ENCODE results near the gene TXLNB. TPM values are rescaled to one million over a fixed set of nuclear protein-coding genes. Genes with fewer than 3 reads are reported as not detected.
"Not testable (repeated sequence)": the region's sequence is repeated elsewhere in the genome, so short reads cannot be mapped to it uniquely, and the experiment has no call there.

TXLNB gene
- total RNA-seq, 1 experiment from 2014 or later: 0.22 TPM

DNA sequence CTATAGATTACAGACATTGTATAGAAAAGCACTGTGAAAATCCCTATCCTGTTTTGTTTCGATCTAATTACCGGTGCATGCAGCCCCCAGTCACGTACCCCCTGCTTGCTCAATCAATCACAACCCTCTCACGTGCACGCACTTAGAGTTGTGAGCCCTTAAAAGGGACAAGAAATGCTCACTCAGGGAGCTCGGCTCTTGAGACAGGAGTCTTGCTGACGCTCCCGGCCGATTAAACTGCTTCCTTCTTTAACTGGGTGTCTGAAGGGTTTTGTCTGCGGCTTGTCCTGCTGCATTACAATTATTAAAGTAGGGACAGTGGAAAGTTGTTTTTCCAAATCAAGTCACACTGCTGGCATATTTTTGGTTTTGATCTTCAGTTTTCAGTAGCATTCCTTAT, 2.6 kb downstream of the TXLNB start:
- no TSS peak for BruUV-seq (replicated peaks)
- H3K4me2 ChIP-seq (ENCODE audit: low read length): no peak overlapping the region
- H3K4me3 ChIP-seq (ENCODE audit: low read length): no peak overlapping the region
- CTCF ChIA-PET: no interaction called here
- H3K27me3 ChIP-seq (ENCODE audit: low read length): no peaks in the 10 kb centered on the region
- POLR2A ChIA-PET (ENCODE audit: unreplicated experiment): no interaction called here
- H3K79me2 ChIP-seq (ENCODE audit: low read length): no peaks in the 10 kb centered on the region
- H3K9me2 ChIP-seq (replicated peaks; ENCODE audit: low read length): no peaks in the 10 kb centered on the region
- ATAC-seq (no peak), DNase-seq (no peak)
- no peak overlapping the region for H2AFZ ChIP-seq (ENCODE audit: low read length)
- TF ChIP-seq EZH2phosphoT487 (IDR thresholded peaks at IDR 0.05; ENCODE audit: borderline replicate concordance, low read length): no peak
- TF ChIP-seq CTCF (conservative IDR thresholded peaks at IDR 0.05; ENCODE audit: low read depth, low read length): no peak
- H3K36me3 ChIP-seq (ENCODE audit: low read depth, low read length): no peaks in the 10 kb centered on the region
- no peak overlapping the region for H3K9ac ChIP-seq (ENCODE audit: low read length)
- no peaks in the 10 kb centered on the region for H3K9me3 ChIP-seq (ENCODE audit: low read length)
- H3K4me1 ChIP-seq (ENCODE audit: insufficient read depth, low read length): no peaks in the 10 kb centered on the region
- no peaks in the 10 kb centered on the region for H4K20me1 ChIP-seq (ENCODE audit: low read length)
- H3F3A ChIP-seq (ENCODE audit: low read length, unreplicated experiment): no peaks in the 10 kb centered on the region
- H3K27ac ChIP-seq (ENCODE audit: low read length): no peak overlapping the region
- intact Hi-C loops (cut with micrococcal nuclease): no loop called here

GRCh38 chr6:139288496-139289040, 3.2 kb downstream of the TXLNB start:
- POLR2A ChIA-PET (ENCODE audit: unreplicated experiment): no interaction called here
- ATAC-seq (no peak), DNase-seq (no peak)
- H4K20me1 ChIP-seq (ENCODE audit: low read length): no peaks in the 10 kb centered on the region
- no peak overlapping the region for H3K4me2 ChIP-seq (ENCODE audit: low read length)
- CTCF ChIA-PET: no interaction called here
- no TSS peak for BruUV-seq (replicated peaks)
- H3K27me3 ChIP-seq (ENCODE audit: low read length): no peaks in the 10 kb centered on the region
- no peaks in the 10 kb centered on the region for H3K79me2 ChIP-seq (ENCODE audit: low read length)
- H2AFZ ChIP-seq (ENCODE audit: low read length): no peak overlapping the region
- no peak overlapping the region for H3K4me3 ChIP-seq (ENCODE audit: low read length)
- no peak overlapping the region for H3K9ac ChIP-seq (ENCODE audit: low read length)
- H3F3A ChIP-seq (ENCODE audit: low read length, unreplicated experiment): no peaks in the 10 kb centered on the region
- no peak for TF ChIP-seq CTCF (conservative IDR thresholded peaks at IDR 0.05; ENCODE audit: low read depth, low read length)
- no peak for TF ChIP-seq EZH2 (IDR thresholded peaks at IDR 0.05; ENCODE audit: low read length, unreplicated experiment)
- no peak for TF ChIP-seq EZH2phosphoT487 (IDR thresholded peaks at IDR 0.05; ENCODE audit: borderline replicate concordance, low read length)
- no peaks in the 10 kb centered on the region for H3K9me3 ChIP-seq (ENCODE audit: low read length)
- H3K4me1 ChIP-seq (ENCODE audit: insufficient read depth, low read length): no peaks in the 10 kb centered on the region
- no peaks in the 10 kb centered on the region for H3K36me3 ChIP-seq (ENCODE audit: low read depth, low read length)
- intact Hi-C loops (cut with micrococcal nuclease): no loop called here
- no peak overlapping the region for H3K27ac ChIP-seq (ENCODE audit: low read length)
- H3K9me2 ChIP-seq (replicated peaks; ENCODE audit: low read length): no peaks in the 10 kb centered on the region

- intact Hi-C loops (cut with micrococcal nuclease): no loop called here
- no peak for ATAC-seq
- TF ChIP-seq EZH2 (IDR thresholded peaks at IDR 0.05; ENCODE audit: low read length, unreplicated experiment): no peak
- TF ChIP-seq EZH2phosphoT487 (IDR thresholded peaks at IDR 0.05; ENCODE audit: borderline replicate concordance, low read length): no peak
- TF ChIP-seq CTCF (conservative IDR thresholded peaks at IDR 0.05; ENCODE audit: low read depth, low read length): no peak
Observed at GRCh38 chr6:139287868-139288267, 3.9 kb downstream of the TXLNB start.

DNA sequence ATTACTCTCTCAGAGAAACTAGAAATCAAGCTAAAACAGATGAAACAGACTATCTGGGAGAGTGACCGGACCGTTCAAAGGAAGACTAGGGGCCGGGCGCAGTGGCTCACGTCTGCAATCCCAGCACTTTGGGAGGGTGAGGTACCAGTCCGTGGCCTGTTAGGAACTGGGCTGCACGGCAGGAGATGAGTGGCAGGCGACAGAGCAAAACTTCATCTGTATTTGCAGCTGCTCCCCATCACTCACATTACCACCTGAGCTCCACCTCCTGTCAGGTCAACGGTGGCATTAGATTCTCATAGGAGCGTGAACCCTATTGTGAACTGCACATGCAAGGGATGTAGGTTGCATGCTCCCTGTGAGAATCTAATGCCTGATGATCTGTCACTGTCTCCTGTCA, 5.4 kb downstream of the TXLNB start:
- BruUV-seq (replicated peaks); POLR2A ChIA-PET (ENCODE audit: unreplicated experiment): not testable (repeated sequence)

More at GRCh38 chr6:139287868-139288267, 3.9 kb downstream of the TXLNB start:
- Histone ChIP-seq H3K4me3 (ENCODE audit: low read length) (no peak overlapping the region), H3K4me2 (ENCODE audit: low read length) (no peak overlapping the region), H3K9ac (ENCODE audit: low read length) (no peak overlapping the region), H4K20me1 (ENCODE audit: low read length) (no peaks in the 10 kb centered on the region), H3K27ac (ENCODE audit: low read length) (no peak overlapping the region), H3K9me3 (ENCODE audit: low read length) (no peaks in the 10 kb centered on the region), H3F3A (ENCODE audit: low read length, unreplicated experiment) (no peaks in the 10 kb centered on the region), H3K9me2 (replicated peaks; ENCODE audit: low read length) (no peaks in the 10 kb centered on the region), H3K36me3 (ENCODE audit: low read depth, low read length) (no peaks in the 10 kb centered on the region), H2AFZ (ENCODE audit: low read length) (no peak overlapping the region), H3K27me3 (ENCODE audit: low read length) (no peaks in the 10 kb centered on the region), H3K4me1 (ENCODE audit: insufficient read depth, low read length) (no peaks in the 10 kb centered on the region), H3K79me2 (ENCODE audit: low read length) (no peaks in the 10 kb centered on the region)
- POLR2A ChIA-PET (ENCODE audit: unreplicated experiment): no interaction called here
- DNase-seq: no peak
- BruUV-seq (replicated peaks): no TSS peak
- CTCF ChIA-PET: no interaction called here

More for the DNA sequence above, 5.4 kb downstream of the TXLNB start:
- intact Hi-C loops (cut with micrococcal nuclease); H3K36me3 ChIP-seq (ENCODE audit: low read depth, low read length); H3K4me3 ChIP-seq (ENCODE audit: low read length); H3K27ac ChIP-seq (ENCODE audit: low read length); DNase-seq; H3F3A ChIP-seq (ENCODE audit: low read length, unreplicated experiment); H2AFZ ChIP-seq (ENCODE audit: low read length); ATAC-seq; H3K27me3 ChIP-seq (ENCODE audit: low read length); H3K9me2 ChIP-seq (replicated peaks; ENCODE audit: low read length); H3K9ac ChIP-seq (ENCODE audit: low read length); CTCF ChIA-PET; H3K79me2 ChIP-seq (ENCODE audit: low read length); H3K4me1 ChIP-seq (ENCODE audit: insufficient read depth, low read length); H4K20me1 ChIP-seq (ENCODE audit: low read length); H3K4me2 ChIP-seq (ENCODE audit: low read length); H3K9me3 ChIP-seq (ENCODE audit: low read length): not testable (repeated sequence)

All from PC-3 (cell line).